ENCODE results near the gene IRF6.

- TF ChIP-seq CTCF (IDR thresholded peaks at IDR 0.05) (no peak), POLR2A (IDR thresholded peaks at IDR 0.05) (no peak)
These were observed 23.8 kb upstream of the IRF6 start for GRCh38 chr1:209829716-209830115.

All from right lobe of liver (tissue), 4 donors.